Right forelimb (tissue), 1 donor: ENCODE data around the gene KRTAP5-10.
"Not testable (repeated sequence)": the region's sequence is repeated elsewhere in the genome, so short reads cannot be mapped to it uniquely, and the experiment has no call there.

Source experiments
- DNase-seq: peaks from one replicate; pipeline ENCODE4 v3.0.0-alpha.2; 2018

Gene KRTAP5-10

GRCh38 chr11:71574418-71574817 lies 9.1 kb downstream of the KRTAP5-10 start:
- DNase-seq: no peak

GRCh38 chr11:71575723-71576424 lies 10.5 kb downstream of the KRTAP5-10 start:
- DNase-seq: no peak

- DNase-seq: not testable (repeated sequence)
Observed at GRCh38 chr11:71576688-71577465, 11.5 kb downstream of the KRTAP5-10 start.

GRCh38 chr11:71577469-71578004 lies 12.2 kb downstream of the KRTAP5-10 start:
- no peak for DNase-seq

- not testable (repeated sequence) for DNase-seq
Observed at GRCh38 chr11:71579513-71579912, 14.2 kb downstream of the KRTAP5-10 start.

GRCh38 chr11:71580057-71581003 lies 15.0 kb downstream of the KRTAP5-10 start:
- no peak for DNase-seq

- DNase-seq: no peak
Observed at GRCh38 chr11:71581826-71582225, 16.5 kb downstream of the KRTAP5-10 start.

GRCh38 chr11:71582309-71582895 lies 17.0 kb downstream of the KRTAP5-10 start, which contains the start of gene KRTAP5-11:
KRTAP5-11 (minus strand) TSS chr11:71582875; CDS start chr11:71582837, 38 bp downstream.
- no peak for DNase-seq

GRCh38 chr11:71582969-71583368 lies 17.6 kb downstream of the KRTAP5-10 start:
- not testable (repeated sequence) for DNase-seq

- DNase-seq: not testable (repeated sequence)
Observed at GRCh38 chr11:71585673-71586072, 20.3 kb downstream of the KRTAP5-10 start.

GRCh38 chr11:71588314-71588713 lies 23.0 kb downstream of the KRTAP5-10 start:
- not testable (repeated sequence) for DNase-seq

GRCh38 chr11:71588822-71589545 lies 23.6 kb downstream of the KRTAP5-10 start:
- not testable (repeated sequence) for DNase-seq

- DNase-seq: not testable (repeated sequence)
Observed at GRCh38 chr11:71589546-71589920, 24.2 kb downstream of the KRTAP5-10 start.

- DNase-seq: not testable (repeated sequence)
Observed at GRCh38 chr11:71603221-71603620, 37.9 kb downstream of the KRTAP5-10 start.

- not testable (repeated sequence) for DNase-seq
Observed at GRCh38 chr11:71604798-71605488, 39.6 kb downstream of the KRTAP5-10 start.

- not testable (repeated sequence) for DNase-seq
Observed at GRCh38 chr11:71606853-71607519, 41.6 kb downstream of the KRTAP5-10 start.

GRCh38 chr11:71607520-71608216 lies 42.3 kb downstream of the KRTAP5-10 start:
- not testable (repeated sequence) for DNase-seq

GRCh38 chr11:71608272-71608671 lies 42.9 kb downstream of the KRTAP5-10 start:
- not testable (repeated sequence) for DNase-seq

GRCh38 chr11:71611218-71611910 lies 46.0 kb downstream of the KRTAP5-10 start:
- not testable (repeated sequence) for DNase-seq
